ENCODE results near the gene GJC3. TPM values are rescaled to one million over a fixed set of nuclear protein-coding genes. Genes with fewer than 3 reads are reported as not detected.
"Not testable (repeated sequence)": the region's sequence is repeated elsewhere in the genome, so short reads cannot be mapped to it uniquely, and the experiment has no call there.

The GJC3 gene
- total and polyA plus RNA-seq, 2 donors from 2014 or later, result 0.73 TPM; not detected in 1

DNA sequence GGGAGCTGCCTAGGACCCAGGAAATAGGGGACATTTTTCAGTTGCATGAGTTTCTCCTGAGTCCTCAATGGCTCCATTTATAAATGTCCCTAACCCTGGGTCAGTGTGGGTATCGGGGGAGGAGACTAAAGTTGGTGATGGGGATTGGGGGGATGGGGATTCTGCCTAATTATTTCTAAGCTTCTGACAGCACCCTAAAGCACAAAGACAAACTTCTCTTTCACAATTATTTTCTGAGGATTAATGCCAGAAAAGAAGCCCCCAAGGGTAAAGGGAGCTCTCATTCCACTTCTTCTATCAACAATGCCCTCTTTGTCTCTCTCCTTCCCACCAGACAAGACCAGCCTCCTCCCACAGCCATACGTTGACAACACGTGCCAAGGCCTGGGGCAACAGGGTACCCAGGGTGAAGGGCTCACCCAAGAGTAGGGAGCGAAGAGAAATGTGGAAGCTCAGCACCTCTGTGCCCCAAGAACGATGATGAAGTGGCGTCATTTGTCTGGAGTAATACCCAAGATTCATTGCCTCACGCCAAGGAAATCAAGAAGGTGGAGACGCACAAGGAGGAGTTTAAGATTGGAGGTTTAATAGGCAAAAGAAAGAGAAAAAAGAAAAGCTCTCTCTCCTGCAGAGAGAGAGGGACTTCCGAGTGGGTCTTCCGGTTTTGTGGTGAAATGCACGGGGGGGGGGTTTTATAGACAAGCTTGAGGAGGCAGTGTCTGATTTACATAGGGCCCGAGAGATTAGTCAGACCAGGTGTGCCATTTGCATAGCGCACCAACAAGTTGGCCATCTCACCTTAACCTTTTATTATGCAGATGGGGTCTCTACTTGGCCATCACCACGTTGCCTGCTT lies 14.4 kb upstream of the GJC3 start:
- Histone ChIP-seq H3K9me3 (ENCODE audit: control insufficient read depth in 2 of 3, insufficient read depth in 1 of 3, low read length in 3 of 3) (no peaks in the 10 kb centered on the region), H3K36me3 (ENCODE audit: control insufficient read depth in 2 of 3, insufficient read depth in 3 of 3, low read length in 3 of 3) (no peaks in the 10 kb centered on the region), H3K27me3 (ENCODE audit: control insufficient read depth, insufficient read depth, low read length) (no peaks in the 10 kb centered on the region), H3K27ac (ENCODE audit: low read depth in 2 of 2, low read length in 2 of 2) (no peak overlapping the region), H3K4me3 (ENCODE audit: low read length in 3 of 3) (no peak overlapping the region), H3K4me1 (ENCODE audit: control insufficient read depth in 2 of 3, insufficient read depth in 2 of 3, low read depth in 1 of 3, low read length in 3 of 3) (no peaks in the 10 kb centered on the region), H3K9ac (ENCODE audit: low read length in 3 of 3) (no peak overlapping the region)
- no peak for TF ChIP-seq CTCF (IDR thresholded peaks at IDR 0.05; ENCODE audit: borderline replicate concordance, extremely low read depth, insufficient read depth)
- FAIRE-seq (no peak), DNase-seq (no peak)
- intact Hi-C loops (cut with DNase I), result no loop called here

DNA sequence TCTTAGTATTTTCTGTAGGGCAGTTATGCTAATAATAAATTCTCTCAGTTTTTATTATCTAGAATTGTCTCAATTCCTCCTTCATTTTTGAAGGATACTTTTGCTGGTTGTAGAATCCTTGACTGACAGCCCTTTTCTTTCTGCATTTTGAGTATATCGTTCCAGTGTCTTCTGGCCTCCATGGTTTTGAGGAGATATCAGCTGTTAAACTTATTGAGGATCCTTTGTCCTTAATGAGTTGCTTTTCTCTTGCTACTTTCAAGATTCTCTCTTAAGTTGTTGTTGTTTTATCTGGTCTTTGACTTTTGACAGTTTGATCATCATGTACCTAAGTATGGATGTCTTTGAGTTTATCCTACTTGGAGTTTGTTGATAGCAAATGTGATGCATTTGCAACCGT lies 8.9 kb upstream of the GJC3 start:
- intact Hi-C loops (cut with DNase I), result no loop called here
- Histone ChIP-seq H3K27me3 (ENCODE audit: control insufficient read depth, insufficient read depth, low read length) (no peaks in the 10 kb centered on the region), H3K9me3 (ENCODE audit: control insufficient read depth in 2 of 3, insufficient read depth in 1 of 3, low read length in 3 of 3) (peaks cover 0 to 5% (median 0%) of the 10 kb centered on the region in 3 donors), H3K36me3 (ENCODE audit: control insufficient read depth in 2 of 3, insufficient read depth in 3 of 3, low read length in 3 of 3) (no peaks in the 10 kb centered on the region), H3K4me3 (ENCODE audit: low read length in 3 of 3) (no peak overlapping the region), H3K27ac (ENCODE audit: low read depth in 2 of 2, low read length in 2 of 2) (no peak overlapping the region), H3K4me1 (ENCODE audit: control insufficient read depth in 2 of 3, insufficient read depth in 2 of 3, low read depth in 1 of 3, low read length in 3 of 3) (no peaks in the 10 kb centered on the region), H3K9ac (ENCODE audit: low read length in 3 of 3) (no peak overlapping the region)
- FAIRE-seq, result no peak
- DNase-seq, result no peak
- no peak for TF ChIP-seq CTCF (IDR thresholded peaks at IDR 0.05; ENCODE audit: borderline replicate concordance, extremely low read depth, insufficient read depth)

DNA sequence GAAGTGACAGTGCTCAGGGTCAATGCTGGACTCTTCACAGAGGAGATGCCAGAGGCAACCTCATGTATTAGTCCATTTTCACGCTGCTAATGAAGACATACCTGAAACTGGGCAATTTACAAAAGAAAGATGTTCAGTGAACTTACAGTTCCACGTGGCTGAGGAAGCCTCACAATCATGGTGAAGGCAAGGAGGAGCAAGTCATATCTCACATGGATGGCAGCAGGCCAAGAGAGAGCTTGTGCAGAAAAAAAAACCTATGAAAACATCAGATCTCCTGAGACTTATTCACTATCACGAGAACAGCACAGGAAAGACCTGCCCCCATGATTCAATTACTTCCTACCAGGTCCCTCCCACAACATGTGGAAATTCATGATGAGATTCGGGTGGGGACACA lies 5.6 kb upstream of the GJC3 start:
- H3K4me1 ChIP-seq (ENCODE audit: control insufficient read depth in 2 of 3, insufficient read depth in 2 of 3, low read depth in 1 of 3, low read length in 3 of 3); H3K36me3 ChIP-seq (ENCODE audit: control insufficient read depth in 2 of 3, insufficient read depth in 3 of 3, low read length in 3 of 3); H3K27ac ChIP-seq (ENCODE audit: low read depth in 2 of 2, low read length in 2 of 2); H3K9me3 ChIP-seq (ENCODE audit: control insufficient read depth in 2 of 3, insufficient read depth in 1 of 3, low read length in 3 of 3); intact Hi-C loops (cut with DNase I); H3K27me3 ChIP-seq (ENCODE audit: control insufficient read depth, insufficient read depth, low read length); DNase-seq; H3K9ac ChIP-seq (ENCODE audit: low read length in 3 of 3); H3K4me3 ChIP-seq (ENCODE audit: low read length in 3 of 3); FAIRE-seq: not testable (repeated sequence)

GRCh38 chr7:99930376-99930775 lies 956 bp upstream of the GJC3 start:
- no peaks in the 10 kb centered on the region for H3K36me3 ChIP-seq (ENCODE audit: control insufficient read depth in 2 of 3, insufficient read depth in 3 of 3, low read length in 3 of 3)
- no peak overlapping the region for H3K9ac ChIP-seq (ENCODE audit: low read length in 3 of 3)
- DNase-seq (no peak), FAIRE-seq (no peak)
- no peaks in the 10 kb centered on the region for H3K27me3 ChIP-seq (ENCODE audit: control insufficient read depth, insufficient read depth, low read length)
- H3K27ac ChIP-seq (ENCODE audit: low read depth in 2 of 2, low read length in 2 of 2), result no peak overlapping the region
- H3K4me3 ChIP-seq (ENCODE audit: low read length in 3 of 3), result no peak overlapping the region
- intact Hi-C loops (cut with DNase I), result no loop called here
- TF ChIP-seq CTCF (IDR thresholded peaks at IDR 0.05; ENCODE audit: borderline replicate concordance, extremely low read depth, insufficient read depth), result no peak
- H3K4me1 ChIP-seq (ENCODE audit: control insufficient read depth in 2 of 3, insufficient read depth in 2 of 3, low read depth in 1 of 3, low read length in 3 of 3), result peaks cover 0 to 4% (median 0%) of the 10 kb centered on the region in 3 donors
- no peaks in the 10 kb centered on the region for H3K9me3 ChIP-seq (ENCODE audit: control insufficient read depth in 2 of 3, insufficient read depth in 1 of 3, low read length in 3 of 3)
